Measurements from ENCODE around the gene ANAPC7.
A peak's percentile ranks its signal among the peaks of the same experiment; 100 is the strongest.

The ANAPC7 gene

GRCh38 chr12:110372056-110372425 is 31.5 kb downstream of the ANAPC7 start:
- no peak for DNase-seq (ENCODE audit: low spot score)
- TF ChIP-seq CTCF (IDR thresholded peaks at IDR 0.05), result no peak
- peak overlapping the region; percentile 68 to 72 for H3K27ac ChIP-seq
- no peak overlapping the region for H3K4me3 ChIP-seq

GRCh38 chr12:110371408-110372055 is 32.0 kb downstream of the ANAPC7 start:
- no peak for TF ChIP-seq CTCF (IDR thresholded peaks at IDR 0.05)
- DNase-seq (ENCODE audit: low spot score), result no peak
- Histone ChIP-seq H3K4me3 (peak overlapping the region; percentile 43), H3K27ac (peak overlapping the region; percentile 68 to 72)

- Histone ChIP-seq H3K4me3 (no peak overlapping the region), H3K27ac (peak overlapping the region in 1 of 2 donors; percentile 72)
- DNase-seq (ENCODE audit: low spot score), result no peak
- no peak for TF ChIP-seq CTCF (IDR thresholded peaks at IDR 0.05)
Observed at GRCh38 chr12:110370732-110371231, 32.7 kb downstream of the ANAPC7 start.

- no peak for TF ChIP-seq CTCF (IDR thresholded peaks at IDR 0.05)
- no peak overlapping the region for H3K27ac ChIP-seq
- DNase-seq (ENCODE audit: low spot score), result no peak
- H3K4me3 ChIP-seq, result no peak overlapping the region
Observed at GRCh38 chr12:110369992-110370391, 33.5 kb downstream of the ANAPC7 start.

GRCh38 chr12:110367181-110367864 is 36.2 kb downstream of the ANAPC7 start:
- H3K4me3 ChIP-seq, result no peak overlapping the region
- peak overlapping the region; percentile 47 to 54 for H3K27ac ChIP-seq
- DNase-seq (ENCODE audit: low spot score), result no peak
- TF ChIP-seq CTCF (IDR thresholded peaks at IDR 0.05), result no peak

- peak overlapping the region; percentile 47 to 54 for H3K27ac ChIP-seq
- TF ChIP-seq CTCF (IDR thresholded peaks at IDR 0.05), result no peak
- no peak for DNase-seq (ENCODE audit: low spot score)
Observed at GRCh38 chr12:110366321-110367142, 37.0 kb downstream of the ANAPC7 start.

More at GRCh38 chr12:110366321-110367142, 37.0 kb downstream of the ANAPC7 start:
- no peak overlapping the region for H3K4me3 ChIP-seq
